CD4-positive, alpha-beta memory T cell (primary cell): ENCODE data around the gene MYO1D. TPM values are rescaled to one million over a fixed set of nuclear protein-coding genes. Genes with fewer than 3 reads are reported as not detected.

Experiments
- CTCF ChIA-PET: fragments of 350-600 bp; sonication (Branson Sonifier 250); formaldehyde crosslinking; loops from one replicate; lab custom pipeline; 2021; ENCODE audit warnings: inconsistent platforms; ENCODE audit not compliant: partially characterized antibody; lab: Charles Lee
- POLR2A ChIA-PET: fragments of 350-600 bp; sonication (Branson Sonifier 250); formaldehyde crosslinking; loops from one replicate; lab custom pipeline; 2021; ENCODE audit not compliant: partially characterized antibody; lab: Charles Lee
- DNase-seq, 5 donors: peaks; one replicate each; pipeline versions ENCODE4 v3.0.0 to v3.0.0-alpha.2; 2020 to 2022; ENCODE audit warnings: mixed read lengths in 1 of 5
- H3K27ac ChIP-seq: one replicate; pipeline ENCODE4 v1.7.0; 2013; ENCODE audit warnings: low read depth, low read length
- H3K27me3 ChIP-seq: 2 replicates; pipeline ENCODE4 v1.7.0; 2013; ENCODE audit warnings: mild to moderate bottlenecking, low read length, moderate library complexity; ENCODE audit not compliant: insufficient read depth
- H3K36me3 ChIP-seq: 2 replicates; pipeline ENCODE4 v1.7.0; 2013; ENCODE audit warnings: mild to moderate bottlenecking, low read length, moderate library complexity; ENCODE audit not compliant: insufficient read depth
- H3K4me1 ChIP-seq: 2 replicates; pipeline ENCODE4 v1.7.0; 2013; ENCODE audit warnings: mild to moderate bottlenecking, low read length, moderate library complexity; ENCODE audit not compliant: insufficient read depth
- H3K4me3 ChIP-seq, 2 donors: one replicate each; pipeline ENCODE4 v1.7.0; 2013; ENCODE audit warnings: low read length in 2 of 2, mild to moderate bottlenecking in 1 of 2
- H3K9me3 ChIP-seq, 2 donors: one replicate each; pipeline ENCODE4 v1.7.0; 2013; ENCODE audit warnings: low read length in 2 of 2, control low read depth in 1 of 2; ENCODE audit not compliant: control insufficient read depth in 1 of 2
- H3K27ac Mint-ChIP-seq, 7 donors: one replicate each; pipeline ENCODE4 v1.8.0; 2020 to 2021; ENCODE audit warnings: mixed read lengths in 7 of 7, mild to moderate bottlenecking in 6 of 7, inconsistent platforms in 3 of 7, moderate library complexity in 3 of 7
- H3K27me3 Mint-ChIP-seq, 2 donors: one replicate each; pipeline ENCODE4 v1.8.0; 2020 to 2021; ENCODE audit warnings: mixed read lengths in 2 of 2
- H3K36me3 Mint-ChIP-seq, 2 donors: one replicate each; pipeline ENCODE4 v1.8.0; 2020 to 2021; ENCODE audit warnings: mixed read lengths in 2 of 2, inconsistent platforms in 1 of 2, mild to moderate bottlenecking in 1 of 2
- H3K4me1 Mint-ChIP-seq, 4 donors: one replicate each; pipeline ENCODE4 v1.8.0; 2020 to 2021; ENCODE audit warnings: mixed read lengths in 4 of 4, mild to moderate bottlenecking in 1 of 4
- H3K4me3 Mint-ChIP-seq, 8 donors: one replicate each; pipeline ENCODE4 v1.8.0; 2020 to 2021; ENCODE audit warnings: mixed read lengths in 8 of 8, mild to moderate bottlenecking in 7 of 8, moderate library complexity in 6 of 8, inconsistent platforms in 3 of 8
- H3K9me3 Mint-ChIP-seq, 8 donors: one replicate each; pipeline ENCODE4 v1.8.0; 2020 to 2021; ENCODE audit warnings: mixed read lengths in 8 of 8, mild to moderate bottlenecking in 5 of 8, inconsistent platforms in 3 of 8, moderate library complexity in 1 of 8
- intact Hi-C: fragments of 100-400 bp; cut with micrococcal nuclease; formaldehyde crosslinking; loops from one replicate; pipeline ENCODE4 v1.15.1; 2023
- polyA plus RNA-seq, 2 donors: library from polyadenylated mRNA; unstranded; fragments of 300-500 nt; fragmentation: Illumina TruSeq; gene quantifications; one replicate each; pipeline ENCODE4 v1.2.3, GENCODE V29; 2021
- total RNA-seq, 2 experiments: library from RNA; stranded (reverse); gene quantifications; one replicate each; pipeline ENCODE4 v1.2.3, GENCODE V29; 2021

MYO1D gene
- total and polyA plus RNA-seq, 4 experiments from 2014 or later, result 2.0 to 12.7 (median 10.5) TPM

GRCh38 chr17:32847977-32848376 is 28.9 kb downstream of the MYO1D start:
- Mint-ChIP-seq H3K4me1 (peaks cover 0 to 2% (median under 1%) of the 10 kb centered on the region in 4 donors), H3K36me3 (no peaks in the 10 kb centered on the region), H3K27ac (no peak overlapping the region), H3K9me3 (peaks cover 0 to 2% (median 0%) of the 10 kb centered on the region in 8 donors), H3K4me3 (no peak overlapping the region), H3K27me3 (peaks cover 0 to 3% of the 10 kb centered on the region in 2 donors)
- no peaks in the 10 kb centered on the region for H3K27me3 ChIP-seq
- CTCF ChIA-PET, result interaction anchor here (1.3 kb wide), 1 partner anchor 29 kb away, joined by 4 read pairs; the partner anchor contains the start of gene MYO1D
- intact Hi-C loops, result no loop called here
- POLR2A ChIA-PET, result no interaction called here
- DNase-seq, result no peak
- no peak overlapping the region for H3K27ac ChIP-seq
- no peaks in the 10 kb centered on the region for H3K9me3 ChIP-seq
- H3K4me1 ChIP-seq, result no peaks in the 10 kb centered on the region
- no peaks in the 10 kb centered on the region for H3K36me3 ChIP-seq
- no peak overlapping the region for H3K4me3 ChIP-seq

GRCh38 chr17:32846143-32846542 is 30.8 kb downstream of the MYO1D start:
- Histone ChIP-seq H3K27ac (no peak overlapping the region), H3K4me3 (no peak overlapping the region), H3K9me3 (no peaks in the 10 kb centered on the region), H3K4me1 (no peaks in the 10 kb centered on the region), H3K36me3 (no peaks in the 10 kb centered on the region), H3K27me3 (no peaks in the 10 kb centered on the region)
- Mint-ChIP-seq H3K27me3 (peaks cover 0 to under 1% of the 10 kb centered on the region in 2 donors), H3K27ac (no peak overlapping the region), H3K4me3 (no peak overlapping the region), H3K36me3 (no peaks in the 10 kb centered on the region), H3K4me1 (no peaks in the 10 kb centered on the region), H3K9me3 (peaks cover 0 to 3% (median 0%) of the 10 kb centered on the region in 8 donors)
- intact Hi-C loops, result no loop called here
- POLR2A ChIA-PET, result no interaction called here
- DNase-seq, result no peak
- CTCF ChIA-PET, result interaction anchor here (0.7 to 1.2 kb wide), 2 partner anchors 9 to 31 kb away, joined by 4 read pairs; no protein-coding TSS in a partner anchor

DNA sequence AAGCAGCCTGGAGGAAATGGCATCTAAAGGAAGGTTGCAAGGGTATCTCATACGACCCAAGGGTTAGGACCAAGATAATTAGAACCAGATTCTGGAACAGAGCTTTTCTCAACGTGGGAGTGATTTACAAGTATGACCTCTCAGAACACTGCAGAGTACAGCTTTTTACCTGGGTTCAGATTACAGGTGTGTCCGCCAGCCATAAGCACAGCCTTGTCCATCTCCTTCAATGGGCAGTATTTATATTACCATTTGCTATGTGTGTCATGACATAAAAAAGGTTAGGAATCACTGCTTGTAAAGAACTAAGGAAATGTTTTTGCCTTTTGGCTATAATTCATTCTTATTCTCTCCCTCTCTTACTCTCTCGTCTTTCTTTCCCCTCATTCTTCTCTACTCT is 36.7 kb downstream of the MYO1D start:
- Mint-ChIP-seq H3K27me3 (no peaks in the 10 kb centered on the region), H3K4me3 (no peak overlapping the region), H3K36me3 (peaks cover 0 to under 1% of the 10 kb centered on the region in 2 donors), H3K9me3 (peaks cover 0 to 2% (median 0%) of the 10 kb centered on the region in 8 donors), H3K27ac (no peak overlapping the region), H3K4me1 (no peaks in the 10 kb centered on the region)
- H3K36me3 ChIP-seq, result no peaks in the 10 kb centered on the region
- DNase-seq, result no peak
- no peak overlapping the region for H3K27ac ChIP-seq
- no peaks in the 10 kb centered on the region for H3K4me1 ChIP-seq
- no peaks in the 10 kb centered on the region for H3K27me3 ChIP-seq
- CTCF ChIA-PET, result no interaction called here
- no peak overlapping the region for H3K4me3 ChIP-seq
- H3K9me3 ChIP-seq, result no peaks in the 10 kb centered on the region
- POLR2A ChIA-PET, result no interaction called here
- intact Hi-C loops, result no loop called here

DNA sequence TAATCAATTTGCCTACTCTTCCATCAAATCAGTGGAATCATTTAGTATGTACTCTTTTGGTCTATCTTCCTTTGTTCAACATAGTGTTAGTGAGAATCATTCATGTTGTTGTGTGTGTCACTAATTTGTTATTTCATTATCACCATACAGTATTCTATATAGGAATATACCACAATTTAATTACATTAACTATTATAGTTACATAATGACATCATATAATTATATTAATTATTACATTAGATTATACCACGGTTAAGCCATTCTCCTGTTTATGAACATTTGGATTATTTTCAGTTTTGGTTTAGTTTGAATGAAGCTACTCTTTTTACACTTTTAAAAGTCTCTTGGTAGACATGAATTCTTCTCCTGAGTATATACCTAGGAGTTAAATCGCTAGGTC is 40.4 kb downstream of the MYO1D start:
- Histone ChIP-seq H3K36me3 (no peaks in the 10 kb centered on the region), H3K4me1 (no peaks in the 10 kb centered on the region), H3K4me3 (no peak overlapping the region), H3K27ac (no peak overlapping the region), H3K27me3 (no peaks in the 10 kb centered on the region), H3K9me3 (no peaks in the 10 kb centered on the region)
- H3K27me3 Mint-ChIP-seq, result peaks cover 0 to 2% of the 10 kb centered on the region in 2 donors
- intact Hi-C loops, result no loop called here
- ChIA-PET CTCF (no interaction called here), POLR2A (no interaction called here)
- DNase-seq, result no peak
- peaks cover 0 to 3% of the 10 kb centered on the region in 2 donors for H3K36me3 Mint-ChIP-seq
- H3K4me3 Mint-ChIP-seq, result no peak overlapping the region
- H3K9me3 Mint-ChIP-seq, result no peaks in the 10 kb centered on the region
- no peaks in the 10 kb centered on the region for H3K4me1 Mint-ChIP-seq
- H3K27ac Mint-ChIP-seq, result no peak overlapping the region

GRCh38 chr17:32835291-32835761 is 41.6 kb downstream of the MYO1D start:
- intact Hi-C loops, result no loop called here
- Mint-ChIP-seq H3K27ac (no peak overlapping the region), H3K27me3 (peaks cover 0 to 2% of the 10 kb centered on the region in 2 donors), H3K9me3 (no peaks in the 10 kb centered on the region), H3K4me1 (no peaks in the 10 kb centered on the region), H3K4me3 (no peak overlapping the region), H3K36me3 (peaks cover 0 to 3% of the 10 kb centered on the region in 2 donors)
- no peaks in the 10 kb centered on the region for H3K27me3 ChIP-seq
- H3K27ac ChIP-seq, result no peak overlapping the region
- ChIA-PET CTCF (no interaction called here), POLR2A (interaction anchor here (0.6 kb wide), 1 partner anchor 39 kb away, joined by 6 read pairs; no protein-coding TSS in a partner anchor)
- no peak for DNase-seq
- H3K4me1 ChIP-seq, result no peaks in the 10 kb centered on the region
- H3K36me3 ChIP-seq, result no peaks in the 10 kb centered on the region
- no peaks in the 10 kb centered on the region for H3K9me3 ChIP-seq
- H3K4me3 ChIP-seq, result no peak overlapping the region

DNA sequence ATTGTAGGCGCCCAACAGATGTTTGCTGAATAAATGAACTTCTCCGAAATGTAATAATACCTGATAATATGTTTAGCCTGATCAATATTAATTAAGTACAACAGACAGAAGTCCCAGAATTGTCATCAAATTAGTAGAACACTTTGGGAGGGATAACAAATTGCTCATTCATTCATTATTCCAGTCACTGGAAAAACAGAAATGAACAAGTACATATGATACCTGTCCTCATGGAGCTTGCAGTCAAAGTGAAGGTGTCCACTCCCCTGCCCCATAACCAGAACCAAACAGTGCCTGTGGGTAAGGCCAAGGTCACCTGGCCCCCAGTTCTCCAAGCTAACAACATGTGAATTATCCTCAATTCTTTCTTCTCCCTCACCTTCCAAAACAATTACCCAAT is 42.8 kb downstream of the MYO1D start:
- Histone ChIP-seq H3K9me3 (no peaks in the 10 kb centered on the region), H3K4me3 (no peak overlapping the region), H3K4me1 (no peaks in the 10 kb centered on the region), H3K27ac (no peak overlapping the region), H3K36me3 (no peaks in the 10 kb centered on the region), H3K27me3 (no peaks in the 10 kb centered on the region)
- H3K4me1 Mint-ChIP-seq, result peaks cover 0 to 2% (median under 1%) of the 10 kb centered on the region in 4 donors
- CTCF ChIA-PET, result no interaction called here
- DNase-seq, result no peak
- H3K4me3 Mint-ChIP-seq, result no peak overlapping the region
- H3K9me3 Mint-ChIP-seq, result no peaks in the 10 kb centered on the region
- H3K27ac Mint-ChIP-seq, result no peak overlapping the region
- POLR2A ChIA-PET, result no interaction called here
- intact Hi-C loops, result no loop called here
- H3K36me3 Mint-ChIP-seq, result peaks cover 0 to 3% of the 10 kb centered on the region in 2 donors
- H3K27me3 Mint-ChIP-seq, result peaks cover 0 to 2% of the 10 kb centered on the region in 2 donors

DNA sequence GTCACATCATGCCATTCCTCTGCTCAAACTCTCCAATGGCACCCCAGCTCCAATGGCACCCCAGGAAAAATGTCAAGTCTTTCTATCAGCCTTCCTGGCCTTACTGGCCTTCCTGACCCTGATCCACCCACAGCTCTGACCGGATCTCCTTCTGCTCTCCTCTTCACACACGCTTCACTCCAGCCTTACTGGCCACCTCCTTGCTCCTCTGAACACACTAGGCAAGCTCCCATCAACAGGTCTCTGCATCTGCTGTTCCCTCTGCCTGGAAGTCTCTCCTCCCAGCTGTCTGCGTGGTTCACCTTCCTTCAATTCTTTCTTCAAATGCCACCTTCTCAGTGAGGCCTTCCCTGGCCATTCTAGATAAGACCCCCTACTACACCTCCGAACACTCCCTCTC is 43.4 kb downstream of the MYO1D start:
- Histone ChIP-seq H3K36me3 (no peaks in the 10 kb centered on the region), H3K9me3 (no peaks in the 10 kb centered on the region), H3K4me3 (no peak overlapping the region), H3K27ac (no peak overlapping the region), H3K27me3 (no peaks in the 10 kb centered on the region), H3K4me1 (peaks cover 5% of the 10 kb centered on the region)
- ChIA-PET CTCF (no interaction called here), POLR2A (no interaction called here)
- no peak for DNase-seq
- intact Hi-C loops, result no loop called here
- H3K4me3 Mint-ChIP-seq, result no peak overlapping the region
- no peaks in the 10 kb centered on the region for H3K9me3 Mint-ChIP-seq
- H3K4me1 Mint-ChIP-seq, result peaks cover 5 to 8% (median 6%) of the 10 kb centered on the region in 4 donors
- H3K27ac Mint-ChIP-seq, result no peak overlapping the region
- H3K36me3 Mint-ChIP-seq, result peaks cover 0 to 3% of the 10 kb centered on the region in 2 donors
- peaks cover 0 to 2% of the 10 kb centered on the region in 2 donors for H3K27me3 Mint-ChIP-seq
